GM21367 (cell line): ENCODE results near the gene COG8.
"Not testable (repeated sequence)": the region's sequence is repeated elsewhere in the genome, so short reads cannot be mapped to it uniquely, and the experiment has no call there.

Experiments used
- ATAC-seq: cut with Tn5 transposase; IDR thresholded peaks from one replicate; pipeline ENCODE4 v1.9.1; 2021; ENCODE audit not compliant: unreplicated experiment

Gene COG8

DNA sequence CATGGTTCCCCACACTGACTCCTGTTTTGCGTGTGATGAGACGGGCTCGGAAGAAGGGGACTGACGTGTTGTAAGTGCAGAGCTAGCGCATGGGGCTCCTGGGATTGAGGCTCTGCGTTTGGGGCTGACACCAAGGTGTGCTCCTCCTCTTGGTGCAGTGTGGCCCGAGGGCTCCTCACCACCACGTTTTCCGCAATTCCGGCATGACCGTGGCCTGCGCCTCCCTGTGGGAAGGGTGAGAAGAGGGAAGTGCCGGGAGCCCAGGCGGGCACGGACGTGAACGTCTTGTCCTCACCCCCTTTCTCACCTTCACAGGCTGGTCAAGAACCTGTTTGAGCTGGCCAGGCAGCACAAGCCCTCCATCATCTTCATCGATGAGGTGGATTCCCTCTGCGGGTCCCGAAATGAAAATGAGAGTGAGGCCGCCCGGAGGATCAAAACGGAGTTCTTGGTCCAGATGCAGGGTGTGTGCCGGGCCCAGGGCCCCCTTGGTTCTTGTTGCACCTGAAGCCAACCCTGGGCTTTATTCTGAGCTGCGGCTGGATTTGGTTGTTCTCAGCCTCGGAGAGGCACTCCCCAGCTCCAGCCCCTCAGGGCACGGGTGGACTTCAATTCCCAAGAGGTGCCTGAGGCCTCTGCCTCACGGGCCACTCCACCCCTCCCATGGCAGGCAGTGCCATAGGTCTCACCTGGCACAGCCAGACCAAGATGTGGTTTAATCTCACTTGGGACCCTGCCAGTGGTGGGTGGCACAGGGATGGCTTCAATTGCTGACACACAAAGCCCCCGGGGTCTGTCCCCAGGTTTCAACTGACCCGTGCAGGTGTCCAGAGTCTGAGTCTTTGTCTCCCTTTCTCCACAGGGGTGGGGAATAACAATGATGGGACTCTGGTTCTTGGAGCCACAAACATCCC is 19.3 kb downstream of the COG8 start:
- ATAC-seq: no peak

GRCh38 chr16:69319381-69319780 is 20.0 kb downstream of the COG8 start:
- no peak for ATAC-seq

- ATAC-seq: no peak
Observed at GRCh38 chr16:69318911-69319289, 20.5 kb downstream of the COG8 start.

DNA sequence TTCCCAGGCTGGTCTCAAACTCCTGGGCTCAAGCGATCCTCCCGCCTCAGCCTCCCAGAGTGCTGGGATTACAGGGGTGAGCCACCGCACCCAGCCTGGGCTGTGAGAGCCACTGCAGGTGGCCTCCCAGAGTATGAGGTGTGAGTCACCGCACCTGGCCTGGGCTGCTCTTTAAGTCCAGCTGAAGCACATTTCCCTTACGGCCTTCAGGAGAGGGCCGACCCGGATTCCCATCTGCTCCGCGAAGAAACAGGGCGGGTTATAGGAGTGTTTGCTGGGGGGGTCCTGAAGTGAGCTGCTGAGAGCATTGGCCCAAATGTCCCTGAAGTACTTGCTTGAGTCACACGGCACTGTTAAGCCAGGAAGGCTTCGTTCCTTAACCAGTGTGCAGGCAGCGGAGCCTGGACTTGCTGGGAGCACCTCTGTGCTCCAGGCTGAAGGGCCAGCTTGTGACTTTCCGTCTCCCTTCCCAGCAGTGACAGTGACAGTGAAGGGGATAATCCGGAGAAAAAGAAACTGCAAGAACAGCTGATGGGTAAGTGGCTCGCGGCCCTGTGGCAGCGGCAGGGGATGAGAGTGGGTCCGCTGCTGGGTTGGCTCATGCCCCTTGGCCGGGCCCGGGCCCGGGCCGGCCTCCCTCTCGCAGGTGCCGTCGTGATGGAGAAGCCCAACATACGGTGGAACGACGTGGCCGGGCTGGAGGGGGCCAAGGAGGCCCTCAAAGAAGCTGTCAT is 21.0 kb downstream of the COG8 start:
- no peak for ATAC-seq

DNA sequence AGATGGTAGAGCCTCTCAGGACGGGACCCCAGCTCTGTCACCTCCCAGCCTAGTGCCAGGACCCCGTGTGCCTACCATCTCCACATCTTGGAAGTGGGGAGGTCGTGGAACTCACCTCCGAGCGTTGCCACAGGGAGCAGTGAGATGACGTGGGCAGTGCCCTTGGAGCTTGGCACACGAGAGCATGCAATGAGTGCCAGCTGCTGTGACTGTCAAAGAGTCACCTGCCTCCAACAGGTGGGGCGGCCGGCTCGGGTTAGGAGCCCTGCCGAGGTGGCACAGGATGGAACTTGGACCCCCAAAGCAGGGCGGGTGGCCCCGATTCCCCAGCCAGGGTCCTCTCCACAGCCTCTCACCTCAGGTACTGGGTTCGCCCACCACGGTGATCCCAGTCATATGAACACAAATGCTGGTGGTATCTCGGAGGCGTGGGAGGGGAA is 22.7 kb downstream of the COG8 start:
- ATAC-seq: no peak

DNA sequence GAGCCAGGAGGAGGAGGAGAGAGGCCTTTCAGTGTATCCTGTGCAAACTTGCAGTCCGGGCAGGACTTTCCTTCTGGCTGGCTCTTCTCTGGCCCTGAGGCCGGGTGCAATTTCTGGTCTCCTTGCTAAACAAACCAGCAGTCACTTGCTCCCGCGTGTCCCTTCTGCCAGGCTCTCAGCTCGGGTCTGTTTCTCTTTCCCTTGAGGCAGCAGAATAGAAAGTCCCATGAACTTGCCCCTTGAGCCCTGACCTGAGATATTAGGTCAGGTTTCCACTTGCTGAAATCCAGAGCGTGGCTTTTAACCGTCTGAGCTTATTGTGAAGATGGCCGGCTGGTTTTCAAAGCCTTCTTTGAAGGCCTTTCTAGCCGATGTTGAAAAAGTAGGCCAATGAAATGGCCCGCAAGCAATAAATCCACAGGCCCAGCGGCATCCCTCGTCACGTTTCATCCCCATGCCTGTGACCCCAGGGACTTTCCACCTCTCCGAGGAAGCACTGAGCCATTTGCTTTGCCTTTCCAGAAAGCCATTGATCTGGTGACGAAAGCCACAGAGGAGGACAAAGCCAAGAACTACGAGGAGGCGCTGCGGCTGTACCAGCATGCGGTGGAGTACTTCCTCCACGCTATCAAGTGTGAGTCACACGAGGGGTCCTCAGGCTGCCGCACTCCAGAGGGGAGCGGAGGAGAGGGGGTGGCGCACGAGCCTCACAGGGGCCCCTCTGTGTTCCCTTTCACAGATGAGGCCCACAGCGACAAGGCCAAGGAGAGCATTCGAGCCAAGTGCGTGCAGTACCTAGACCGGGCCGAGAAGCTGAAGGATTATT is 23.7 kb downstream of the COG8 start:
- ATAC-seq: no peak

DNA sequence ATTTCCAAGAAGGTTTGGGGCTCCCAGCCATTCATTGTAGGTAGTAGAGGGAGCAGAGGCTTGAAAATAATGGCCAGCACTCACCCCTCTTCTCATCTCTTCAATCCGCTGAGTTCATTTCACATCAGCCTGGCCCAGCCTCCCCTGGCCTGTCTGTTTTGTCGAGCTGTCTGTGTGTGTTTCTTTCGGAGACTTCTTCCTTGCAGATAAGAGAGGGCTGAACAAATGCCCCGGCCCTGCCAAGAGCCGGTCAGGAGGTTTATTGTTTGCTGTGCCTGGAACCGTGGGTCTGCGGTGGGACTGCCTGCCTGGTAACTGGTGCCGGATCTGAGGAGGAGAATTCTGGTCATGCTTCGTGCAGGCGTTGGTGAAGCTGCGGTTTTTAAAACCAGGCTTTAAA is 24.8 kb downstream of the COG8 start:
- ATAC-seq: no peak

GRCh38 chr16:69313469-69313868 is 25.9 kb downstream of the COG8 start:
- no peak for ATAC-seq

- peak; percentile 51 for ATAC-seq
Observed at GRCh38 chr16:69311533-69312387, 27.6 kb downstream of the COG8 start.

GRCh38 chr16:69310653-69311532 is 28.5 kb downstream of the COG8 start, which contains the start of gene VPS4A:
VPS4A (plus strand) TSS chr16:69311350; CDS start chr16:69311512, 162 bp downstream.
- ATAC-seq: peak; percentile 83

- no peak for ATAC-seq
Observed at GRCh38 chr16:69309316-69309715, 30.0 kb downstream of the COG8 start.

GRCh38 chr16:69307856-69308255 is 31.5 kb downstream of the COG8 start:
- no peak for ATAC-seq

DNA sequence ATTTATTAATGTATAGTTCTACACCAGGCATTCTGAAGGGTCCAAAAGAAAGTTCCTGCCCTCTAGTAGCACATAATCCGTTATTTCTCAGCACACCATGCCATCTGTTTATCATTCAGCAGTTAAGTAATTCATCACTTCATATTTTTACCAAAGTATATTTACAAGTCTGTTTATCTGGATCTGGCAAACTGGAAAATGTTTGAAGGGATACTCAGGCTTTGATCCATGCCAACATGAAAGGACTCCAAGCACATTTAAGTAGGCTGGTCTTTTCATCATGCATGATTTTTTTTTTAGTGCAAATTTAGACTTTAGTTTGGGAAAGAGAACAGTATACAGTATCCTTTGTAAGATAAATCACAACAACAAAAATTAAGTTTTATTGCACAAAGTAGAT is 32.3 kb downstream of the COG8 start:
- no peak for ATAC-seq

DNA sequence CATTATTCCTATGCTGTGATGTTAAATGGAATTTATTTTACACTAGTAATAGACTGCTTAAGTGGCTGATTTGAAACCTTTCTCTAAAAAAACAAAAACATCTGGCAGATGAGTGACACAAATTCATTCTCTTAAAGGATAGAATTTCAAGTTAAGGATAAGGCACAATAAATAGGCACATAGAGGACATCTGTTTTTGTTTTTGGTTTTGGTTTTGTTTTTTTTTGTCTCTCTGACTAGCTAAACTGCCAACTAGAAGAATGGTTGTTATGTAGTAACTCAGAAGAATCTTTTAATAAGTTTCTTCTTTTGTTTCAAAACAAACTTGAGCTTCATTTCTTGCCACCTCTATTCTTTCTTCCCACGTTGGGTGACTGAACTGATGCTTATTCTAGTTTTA is 33.3 kb downstream of the COG8 start:
- no peak for ATAC-seq

- no peak for ATAC-seq
Observed at GRCh38 chr16:69302301-69302700, 37.1 kb downstream of the COG8 start.

- ATAC-seq: no peak
Observed at GRCh38 chr16:69301861-69302260, 37.5 kb downstream of the COG8 start.

DNA sequence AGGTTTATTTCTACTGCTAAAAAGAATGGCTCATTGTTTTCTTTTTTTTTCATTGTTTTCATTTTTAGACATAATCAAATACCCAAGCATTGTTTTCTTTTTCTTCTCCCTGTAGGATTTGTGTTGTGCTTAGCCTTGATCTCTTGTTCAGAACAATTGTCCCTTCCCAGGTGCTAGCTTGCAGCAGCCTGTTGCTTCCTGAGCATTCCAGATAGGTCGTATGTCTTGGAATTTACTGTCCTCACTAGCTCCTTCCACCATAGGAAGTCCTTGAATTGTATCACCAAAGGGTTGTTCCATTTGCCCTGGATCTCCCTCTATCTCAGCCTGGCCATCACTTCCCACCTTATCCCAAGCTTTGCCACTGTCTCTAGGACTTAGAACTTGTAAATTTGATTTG is 38.2 kb downstream of the COG8 start:
- no peak for ATAC-seq

DNA sequence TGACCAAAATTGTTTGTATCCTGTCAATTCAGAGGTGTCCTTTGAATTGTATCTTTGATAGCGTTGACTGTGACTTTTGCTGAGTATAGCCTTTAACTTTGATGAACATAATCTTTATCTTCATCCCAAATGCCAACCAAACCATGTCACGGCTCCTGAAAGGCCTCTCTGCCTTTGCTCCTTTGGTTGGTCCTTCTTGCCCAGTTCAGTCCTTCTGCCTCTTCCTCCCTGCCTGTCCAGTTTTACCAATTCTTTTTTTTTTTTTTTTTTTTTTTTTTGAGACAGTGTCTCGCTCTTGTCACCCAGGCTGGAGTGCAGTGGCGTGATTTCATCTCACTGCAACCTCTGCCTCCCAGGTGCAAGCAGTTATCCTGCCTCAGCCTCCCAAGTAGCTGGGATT is 41.1 kb downstream of the COG8 start:
- ATAC-seq: no peak

- not testable (repeated sequence) for ATAC-seq
Observed at GRCh38 chr16:69296771-69297170, 42.6 kb downstream of the COG8 start.
